Fibroblast of skin of scalp (primary cell): ENCODE measurements around the gene DNAJC15.
"Not testable (repeated sequence)": the region's sequence is repeated elsewhere in the genome, so short reads cannot be mapped to it uniquely, and the experiment has no call there.

Experiments
- DNase-seq: peaks from one replicate; pipeline ENCODE4 v3.0.0-alpha.2; 2013

Gene DNAJC15

GRCh38 chr13:43045302-43045773 lies 22.0 kb downstream of the DNAJC15 start:
- not testable (repeated sequence) for DNase-seq

- no peak for DNase-seq
Observed at GRCh38 chr13:43046259-43046658, 22.9 kb downstream of the DNAJC15 start.

- DNase-seq: peak; percentile 89
Observed at GRCh38 chr13:43054803-43055802, 31.7 kb downstream of the DNAJC15 start.

GRCh38 chr13:43057653-43058317 lies 34.4 kb downstream of the DNAJC15 start:
- peak; percentile 49 for DNase-seq

GRCh38 chr13:43058318-43058674 lies 34.9 kb downstream of the DNAJC15 start:
- DNase-seq: peak; percentile 93

- no peak for DNase-seq
Observed at GRCh38 chr13:43058831-43059230, 35.4 kb downstream of the DNAJC15 start.

- not testable (repeated sequence) for DNase-seq
Observed at GRCh38 chr13:43059779-43060178, 36.4 kb downstream of the DNAJC15 start.

GRCh38 chr13:43060806-43061205 lies 37.4 kb downstream of the DNAJC15 start:
- DNase-seq: peak; percentile 57

- no peak for DNase-seq
Observed at GRCh38 chr13:43061496-43062280, 38.3 kb downstream of the DNAJC15 start.

GRCh38 chr13:43071824-43072223 lies 48.4 kb downstream of the DNAJC15 start:
- no peak for DNase-seq

GRCh38 chr13:43072394-43072793 lies 49.0 kb downstream of the DNAJC15 start:
- no peak for DNase-seq

GRCh38 chr13:43074824-43075510 lies 51.6 kb downstream of the DNAJC15 start:
- no peak for DNase-seq

GRCh38 chr13:43075511-43075902 lies 52.1 kb downstream of the DNAJC15 start:
- not testable (repeated sequence) for DNase-seq

GRCh38 chr13:43077046-43077445 lies 53.7 kb downstream of the DNAJC15 start:
- DNase-seq: no peak

GRCh38 chr13:43077461-43077860 lies 54.1 kb downstream of the DNAJC15 start:
- no peak for DNase-seq

GRCh38 chr13:43077906-43078305 lies 54.5 kb downstream of the DNAJC15 start:
- peak; percentile 45 for DNase-seq

GRCh38 chr13:43078399-43078798 lies 55.0 kb downstream of the DNAJC15 start:
- DNase-seq: no peak

- DNase-seq: no peak
Observed at GRCh38 chr13:43079392-43079931, 56.1 kb downstream of the DNAJC15 start.

- DNase-seq: no peak
Observed at GRCh38 chr13:43080199-43080598, 56.8 kb downstream of the DNAJC15 start.

- no peak for DNase-seq
Observed at GRCh38 chr13:43081866-43082265, 58.5 kb downstream of the DNAJC15 start.

GRCh38 chr13:43083750-43084149 lies 60.4 kb downstream of the DNAJC15 start:
- DNase-seq: no peak

GRCh38 chr13:43085545-43085944 lies 62.2 kb downstream of the DNAJC15 start:
- DNase-seq: peak; percentile 50
